Mucosa of descending colon (tissue), 3 donors: ENCODE data around the gene FBXW5. TPM values are rescaled to one million over a fixed set of nuclear protein-coding genes. Genes with fewer than 3 reads are reported as not detected.

Source experiments
- ATAC-seq: fragments of 200-7000 bp; cut with Tn5 transposase; one replicate; pipeline ENCODE4 v1.9.1; 2020; ENCODE audit warnings: mild to moderate bottlenecking, moderate library complexity
- DNase-seq, 3 donors: peaks; one replicate each; pipeline ENCODE4 v3.0.0-alpha.2; 2020
- H3K36me3 ChIP-seq: fragments of 200-600 bp; one replicate; pipeline ENCODE4 v1.8.0; 2021; ENCODE audit warnings: low read depth, mild to moderate bottlenecking
- H3K4me1 ChIP-seq: fragments of 200-600 bp; one replicate; pipeline ENCODE4 v1.8.0; 2021; ENCODE audit warnings: low read depth, mild to moderate bottlenecking
- H3K4me3 ChIP-seq: fragments of 200-600 bp; one replicate; pipeline ENCODE4 v1.8.0; 2021; ENCODE audit warnings: mild to moderate bottlenecking
- H3K9me3 ChIP-seq: fragments of 200-600 bp; one replicate; pipeline ENCODE4 v1.8.0; 2021; ENCODE audit warnings: mild to moderate bottlenecking
- CTCF ChIP-seq: fragments of 200-600 bp; IDR thresholded peaks from one replicate; pipeline ENCODE4 v1.8.0; 2022; ENCODE audit warnings: antibody characterized with exemption, mild to moderate bottlenecking
- intact Hi-C, 2 donors: fragments of 100-400 bp; cut with DNase I in 1 of 2; cut with micrococcal nuclease in 1 of 2; formaldehyde crosslinking; loops; one replicate each; pipeline versions ENCODE4 v1.11.0 to v1.11.1; 2022; cut with DNase I, micrococcal nuclease
- total RNA-seq, 3 donors: library from RNA; stranded (reverse); fragmentation: NEBNext Ultra II Directional in 2 of 3; extraction: Animal tissue kit (Norgen Biotek cat#: 25700) in 2 of 3; gene quantifications; one replicate each; pipeline versions ENCODE4 v1.2.1 to v1.2.4, GENCODE V29; 2021 to 2023
- donor health status: DM: no; HTN: no; CAD: no; lungs with moderate emphysema.
- donor health status: DM: no; HTN: no; CAD: no.
- donor health status: DM: no; HTN: yes; CAD: no.

FBXW5 gene
- total RNA-seq, 3 donors from 2014 or later: 127 to 197 (median 142) TPM

DNA sequence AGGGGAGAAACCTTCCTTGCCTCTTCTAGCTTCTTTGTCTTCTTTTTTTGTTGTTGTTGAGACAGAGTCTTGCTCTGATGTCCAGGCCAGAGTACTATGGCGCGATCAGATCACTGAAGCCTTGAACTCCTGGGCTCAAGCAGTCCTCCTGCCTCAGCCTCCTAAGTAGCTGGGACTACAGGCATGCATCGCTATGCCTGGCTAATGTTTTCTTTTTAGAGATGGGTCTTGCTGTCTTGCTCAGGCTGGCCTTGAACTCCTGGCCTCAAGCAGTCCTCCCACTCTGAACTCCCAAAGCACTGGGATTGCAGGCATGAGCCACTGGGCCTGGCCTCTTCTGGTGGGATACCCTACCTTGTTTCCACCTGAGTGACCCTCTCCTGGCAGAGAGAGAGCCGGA lies 44.3 kb upstream of the FBXW5 start:
- Histone ChIP-seq H3K9me3 (no peaks in the 10 kb centered on the region), H3K4me3 (no peak overlapping the region), H3K4me1 (peaks cover 13% of the 10 kb centered on the region), H3K36me3 (no peaks in the 10 kb centered on the region)
- no peak for DNase-seq
- ATAC-seq: no peak
- TF ChIP-seq CTCF: no peak
- intact Hi-C loops: no loop called here

DNA sequence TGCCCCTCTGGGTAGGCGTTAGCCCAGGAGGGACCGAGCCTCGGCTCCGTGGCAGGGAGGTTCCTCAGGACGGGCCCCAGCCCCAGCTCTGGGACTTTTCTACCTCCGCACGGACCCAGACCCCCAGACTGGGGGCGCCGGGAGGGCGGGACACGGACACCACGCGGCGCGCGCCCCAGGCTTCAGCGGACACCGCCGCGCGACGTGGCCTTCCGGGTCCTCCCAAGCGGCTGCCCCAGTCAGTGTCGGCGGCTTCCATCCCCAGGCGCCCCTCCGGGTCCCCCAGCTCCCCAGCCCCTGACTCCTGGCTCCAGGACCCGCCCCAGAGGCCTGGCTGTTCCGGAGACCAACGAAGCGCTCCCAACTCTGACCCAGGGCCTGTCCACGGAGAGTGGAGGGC lies 41.3 kb upstream of the FBXW5 start:
- H3K4me1 ChIP-seq: no peaks in the 10 kb centered on the region
- no peak overlapping the region for H3K4me3 ChIP-seq
- ATAC-seq: no peak
- no peaks in the 10 kb centered on the region for H3K9me3 ChIP-seq
- H3K36me3 ChIP-seq: no peaks in the 10 kb centered on the region
- TF ChIP-seq CTCF: no peak
- intact Hi-C loops: no loop called here
- no peak for DNase-seq

DNA sequence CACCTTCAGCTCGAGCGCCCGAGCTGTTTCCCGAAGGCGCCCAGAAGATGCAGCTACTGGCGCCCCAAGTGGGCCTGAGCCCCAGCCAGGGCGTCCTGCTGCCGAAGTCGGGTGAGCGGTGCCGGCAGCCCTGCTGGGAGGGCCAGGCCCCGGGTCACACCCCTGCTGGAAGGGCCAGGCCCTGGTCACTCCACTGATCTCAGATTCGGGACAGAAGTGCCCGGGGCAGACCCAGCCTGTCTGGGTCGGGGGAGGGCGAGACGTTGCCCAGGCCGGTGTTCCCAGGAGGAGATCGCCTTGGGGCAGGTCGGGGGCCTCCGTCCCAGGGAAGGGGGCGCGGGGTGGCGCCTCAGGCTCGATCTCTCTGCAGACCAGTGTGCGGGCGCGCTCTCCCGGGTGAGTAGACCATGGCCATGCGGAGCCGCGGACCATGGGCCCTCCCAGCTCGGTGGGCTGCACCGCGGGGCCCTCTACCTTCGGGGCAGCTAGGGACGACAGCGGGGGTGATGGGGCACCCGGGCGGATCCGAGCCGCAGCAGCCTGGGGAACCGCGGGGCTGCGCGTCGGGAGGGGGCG lies 40.6 kb upstream of the FBXW5 start:
- no peak for TF ChIP-seq CTCF
- peak; percentile 5 for ATAC-seq
- Histone ChIP-seq H3K9me3 (no peaks in the 10 kb centered on the region), H3K4me3 (no peak overlapping the region), H3K36me3 (no peaks in the 10 kb centered on the region), H3K4me1 (no peaks in the 10 kb centered on the region)
- intact Hi-C loops: no loop called here
- no peak for DNase-seq

DNA sequence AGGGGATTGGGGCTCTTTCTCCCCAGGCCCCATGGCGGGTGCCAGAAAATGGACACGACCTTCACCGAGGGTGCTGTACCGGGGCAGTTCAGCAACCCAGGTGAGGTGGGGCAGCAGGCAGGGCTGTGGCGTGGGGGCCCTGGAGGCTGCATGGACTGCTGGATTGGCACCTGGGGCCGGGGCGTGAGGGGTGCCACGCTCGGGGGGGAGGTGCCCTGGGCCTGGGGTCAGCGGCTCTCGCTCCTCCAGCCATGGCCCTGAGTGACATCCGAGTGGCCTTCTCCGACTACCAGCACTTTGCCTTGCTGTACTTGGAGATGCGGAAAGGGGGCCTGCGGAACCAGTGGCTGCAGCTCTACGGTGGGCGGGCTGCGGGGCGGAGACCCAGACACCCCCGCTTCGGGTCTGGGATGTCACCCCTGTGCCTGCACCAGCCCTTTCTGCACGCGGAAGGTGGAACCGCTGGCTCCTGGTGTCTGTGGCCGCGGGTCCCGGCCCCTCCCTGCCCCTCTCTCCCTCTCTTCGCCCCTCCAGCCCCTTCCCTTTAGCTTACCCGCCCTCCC lies 40.0 kb upstream of the FBXW5 start:
- Histone ChIP-seq H3K9me3 (no peaks in the 10 kb centered on the region), H3K36me3 (no peaks in the 10 kb centered on the region), H3K4me3 (no peak overlapping the region), H3K4me1 (no peaks in the 10 kb centered on the region)
- DNase-seq: no peak
- intact Hi-C loops: no loop called here
- no peak for TF ChIP-seq CTCF
- ATAC-seq: no peak

GRCh38 chr9:136983656-136984314 lies 39.2 kb upstream of the FBXW5 start:
- H3K9me3 ChIP-seq: no peaks in the 10 kb centered on the region
- H3K4me3 ChIP-seq: no peak overlapping the region
- no peak for ATAC-seq
- H3K36me3 ChIP-seq: no peaks in the 10 kb centered on the region
- no peaks in the 10 kb centered on the region for H3K4me1 ChIP-seq
- TF ChIP-seq CTCF: no peak
- no peak for DNase-seq
- intact Hi-C loops: no loop called here
